Measurements from ENCODE around the gene HACD4.
"Not testable (repeated sequence)": the region's sequence is repeated elsewhere in the genome, so short reads cannot be mapped to it uniquely, and the experiment has no call there.

The HACD4 gene

GRCh38 chr9:20978249-20978648 lies 53.2 kb downstream of the HACD4 start:
- POLR2A ChIA-PET: no interaction called here
- TF ChIP-seq HIC1 (tag by site-specific recombination; IDR thresholded peaks at IDR 0.05): no peak
- TF ChIP-seq ZBTB7A (tag by site-specific recombination; IDR thresholded peaks at IDR 0.05; ENCODE audit: low read depth): no peak
- TF ChIP-seq RBAK (tag by site-specific recombination; IDR thresholded peaks at IDR 0.05): no peak
- TF ChIP-seq ZBTB48 (tag by site-specific recombination; IDR thresholded peaks at IDR 0.05): no peak
- TF ChIP-seq ZNF148 (tag by site-specific recombination; IDR thresholded peaks at IDR 0.05; ENCODE audit: borderline replicate concordance): no peak
- TF ChIP-seq ZNF140 (tag by site-specific recombination; IDR thresholded peaks at IDR 0.05): no peak
- no peak for TF ChIP-seq KLF8 (tag by site-specific recombination; IDR thresholded peaks at IDR 0.05)
- no peak for TF ChIP-seq ZSCAN4 (tag by site-specific recombination; IDR thresholded peaks at IDR 0.05)
- TF ChIP-seq ZNF558 (tag by site-specific recombination; IDR thresholded peaks at IDR 0.05): no peak
- TF ChIP-seq ZNF768 (tag by site-specific recombination; IDR thresholded peaks at IDR 0.05): no peak
- no peak for TF ChIP-seq ZNF530 (tag by site-specific recombination; IDR thresholded peaks at IDR 0.05; ENCODE audit: low read depth)
- TF ChIP-seq ZFP37 (tag by site-specific recombination; IDR thresholded peaks at IDR 0.05): no peak
- TF ChIP-seq ZBTB44 (tag by site-specific recombination; IDR thresholded peaks at IDR 0.05): no peak
- no peak for TF ChIP-seq ZNF747 (tag by site-specific recombination; IDR thresholded peaks at IDR 0.05)
- TF ChIP-seq ZBTB26 (tag by site-specific recombination; optimal IDR thresholded peaks at IDR 0.05): no peak
- no peak for TF ChIP-seq ZNF791 (tag by site-specific recombination; IDR thresholded peaks at IDR 0.05)
- no peak for TF ChIP-seq REPIN1 (tag by site-specific recombination; IDR thresholded peaks at IDR 0.05; ENCODE audit: low read depth)
- no peak for TF ChIP-seq ZNF37A (tag by site-specific recombination; IDR thresholded peaks at IDR 0.05)
- no peak overlapping the region for H3K4me3 ChIP-seq (ENCODE audit: low read depth, low read length)
- CTCF ChIA-PET: no interaction called here
- H3K9me3 ChIP-seq (ENCODE audit: control insufficient read depth, insufficient read depth, low read depth, low read length): no peaks in the 10 kb centered on the region
- H3K36me3 ChIP-seq (ENCODE audit: control insufficient read depth in 2 of 2, insufficient read depth in 1 of 2, low read length in 2 of 2): peaks cover 0 to 26% of the 10 kb centered on the region in 2 experiments; a peak in 2 of 3 replicates
- no peak overlapping the region for H3K27ac ChIP-seq (ENCODE audit: extremely low read depth, low read depth, low read length)
- peaks cover 8% of the 10 kb centered on the region; the same call in 1 of the 2 replicates for H3K4me1 ChIP-seq (ENCODE audit: control insufficient read depth, insufficient read depth, low read length)

GRCh38 chr9:20974191-20974938 lies 57.1 kb downstream of the HACD4 start:
- H3K4me1 ChIP-seq (ENCODE audit: control insufficient read depth, insufficient read depth, low read length); H3K9me3 ChIP-seq (ENCODE audit: control insufficient read depth, insufficient read depth, low read depth, low read length); H3K4me3 ChIP-seq (ENCODE audit: low read depth, low read length); POLR2A ChIA-PET; CTCF ChIA-PET; H3K27ac ChIP-seq (ENCODE audit: extremely low read depth, low read depth, low read length): not testable (repeated sequence)
- H3K36me3 ChIP-seq (ENCODE audit: control insufficient read depth in 2 of 2, insufficient read depth in 1 of 2, low read length in 2 of 2): peaks cover 0 to 17% of the 10 kb centered on the region in 2 experiments; a peak in 1 of 3 replicates

GRCh38 chr9:20973246-20973947 lies 58.0 kb downstream of the HACD4 start:
- POLR2A ChIA-PET; H3K4me1 ChIP-seq (ENCODE audit: control insufficient read depth, insufficient read depth, low read length); H3K9me3 ChIP-seq (ENCODE audit: control insufficient read depth, insufficient read depth, low read depth, low read length); H3K27ac ChIP-seq (ENCODE audit: extremely low read depth, low read depth, low read length); H3K4me3 ChIP-seq (ENCODE audit: low read depth, low read length): not testable (repeated sequence)
- CTCF ChIA-PET: interaction anchor here (0.6 kb wide), 1 partner anchor 39 kb away, joined by 5 read pairs; no protein-coding TSS in a partner anchor
- H3K36me3 ChIP-seq (ENCODE audit: control insufficient read depth in 2 of 2, insufficient read depth in 1 of 2, low read length in 2 of 2): peaks cover 0 to 16% of the 10 kb centered on the region in 2 experiments; a peak in 1 of 3 replicates

All from HEK293 (cell line).